ENCODE results near the gene CD3D.

CD3D gene

DNA sequence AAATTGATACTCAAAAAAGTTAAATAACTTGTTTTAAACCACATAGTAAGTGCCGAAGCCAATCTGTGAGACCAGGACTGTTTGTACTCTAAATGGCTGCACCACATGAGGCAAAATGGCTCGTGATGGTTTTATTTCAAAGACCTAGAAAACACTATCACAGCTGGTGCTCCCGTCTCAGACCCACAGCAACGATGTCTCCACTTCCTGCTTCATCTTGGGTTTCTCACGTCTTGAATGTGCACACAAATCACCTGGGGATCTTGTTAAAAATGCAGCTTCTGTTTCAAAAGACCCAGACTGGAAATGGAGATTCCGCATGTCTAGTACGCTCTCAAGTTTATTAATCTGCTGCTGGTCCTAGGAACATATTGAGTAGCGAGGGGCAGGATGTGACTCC, 36.8 kb downstream of the CD3D start:
- TF ChIP-seq CTCF (IDR thresholded peaks at IDR 0.05; ENCODE audit: low read depth, low read length) = no peak
- TF ChIP-seq EZH2phosphoT487 (IDR thresholded peaks at IDR 0.05; ENCODE audit: low read depth) = no peak
- Histone ChIP-seq H3K4me2 (ENCODE audit: low read length) (no peak overlapping the region), H3K79me2 (ENCODE audit: low read length) (no peaks in the 10 kb centered on the region), H3K4me1 (ENCODE audit: low read length) (no peaks in the 10 kb centered on the region), H3K27ac (ENCODE audit: low read length) (no peak overlapping the region), H3K27me3 (ENCODE audit: low read depth, low read length) (peaks cover 14% of the 10 kb centered on the region; the same call in 1 of the 2 replicates), H2AFZ (ENCODE audit: low read depth, low read length) (no peak overlapping the region), H3K9ac (ENCODE audit: low read length) (no peak overlapping the region), H3K36me3 (replicated peaks; ENCODE audit: low read depth, low read length) (no peaks in the 10 kb centered on the region), H3K4me3 (ENCODE audit: low read length) (no peak overlapping the region), H3K9me3 (ENCODE audit: insufficient read depth, low read length) (no peaks in the 10 kb centered on the region), H4K20me1 (ENCODE audit: insufficient read depth, low read length) (no peaks in the 10 kb centered on the region)

- TF ChIP-seq CTCF (IDR thresholded peaks at IDR 0.05; ENCODE audit: low read depth, low read length) = no peak
- TF ChIP-seq EZH2phosphoT487 (IDR thresholded peaks at IDR 0.05; ENCODE audit: low read depth) = no peak
- H2AFZ ChIP-seq (ENCODE audit: low read depth, low read length) = peak within 1 kb of the TSS; percentile 74; the same call in 1 of the 2 replicates
- peaks cover 14% of the 10 kb centered on the region; the same call in 1 of the 2 replicates for H3K27me3 ChIP-seq (ENCODE audit: low read depth, low read length)
- H3K4me2 ChIP-seq (ENCODE audit: low read length) = no peak within 1 kb of the TSS
- no peaks in the 10 kb centered on the region for H3K36me3 ChIP-seq (replicated peaks; ENCODE audit: low read depth, low read length)
- no peak within 1 kb of the TSS for H3K9ac ChIP-seq (ENCODE audit: low read length)
- H3K79me2 ChIP-seq (ENCODE audit: low read length) = no peaks in the 10 kb centered on the region
- H3K27ac ChIP-seq (ENCODE audit: low read length) = no peak within 1 kb of the TSS
- no peaks in the 10 kb centered on the region for H3K9me3 ChIP-seq (ENCODE audit: insufficient read depth, low read length)
- no peak within 1 kb of the TSS for H3K4me3 ChIP-seq (ENCODE audit: low read length)
- H3K4me1 ChIP-seq (ENCODE audit: low read length) = no peaks in the 10 kb centered on the region
- H4K20me1 ChIP-seq (ENCODE audit: insufficient read depth, low read length) = no peaks in the 10 kb centered on the region
Observed at GRCh38 chr11:118304568-118305248, 37.8 kb downstream of the CD3D start, which contains the start of gene CD3E. TSS of gene CD3E (plus strand) at chr11:118304730. CDS start at chr11:118304953, 223 bp downstream.

GRCh38 chr11:118304227-118304567, 38.3 kb downstream of the CD3D start:
- Histone ChIP-seq H3K4me2 (ENCODE audit: low read length) (no peak overlapping the region), H3K4me1 (ENCODE audit: low read length) (no peaks in the 10 kb centered on the region), H4K20me1 (ENCODE audit: insufficient read depth, low read length) (no peaks in the 10 kb centered on the region), H3K79me2 (ENCODE audit: low read length) (no peaks in the 10 kb centered on the region), H3K36me3 (replicated peaks; ENCODE audit: low read depth, low read length) (no peaks in the 10 kb centered on the region), H3K4me3 (ENCODE audit: low read length) (no peak overlapping the region), H3K27ac (ENCODE audit: low read length) (no peak overlapping the region), H3K27me3 (ENCODE audit: low read depth, low read length) (peaks cover 14% of the 10 kb centered on the region; the same call in 1 of the 2 replicates), H3K9me3 (ENCODE audit: insufficient read depth, low read length) (no peaks in the 10 kb centered on the region), H3K9ac (ENCODE audit: low read length) (no peak overlapping the region), H2AFZ (ENCODE audit: low read depth, low read length) (0 out of 2 replicates have a peak overlapping the region, but pooled peaks have one; percentile 74)
- TF ChIP-seq EZH2phosphoT487 (IDR thresholded peaks at IDR 0.05; ENCODE audit: low read depth) = no peak
- TF ChIP-seq CTCF (IDR thresholded peaks at IDR 0.05; ENCODE audit: low read depth, low read length) = no peak

DNA sequence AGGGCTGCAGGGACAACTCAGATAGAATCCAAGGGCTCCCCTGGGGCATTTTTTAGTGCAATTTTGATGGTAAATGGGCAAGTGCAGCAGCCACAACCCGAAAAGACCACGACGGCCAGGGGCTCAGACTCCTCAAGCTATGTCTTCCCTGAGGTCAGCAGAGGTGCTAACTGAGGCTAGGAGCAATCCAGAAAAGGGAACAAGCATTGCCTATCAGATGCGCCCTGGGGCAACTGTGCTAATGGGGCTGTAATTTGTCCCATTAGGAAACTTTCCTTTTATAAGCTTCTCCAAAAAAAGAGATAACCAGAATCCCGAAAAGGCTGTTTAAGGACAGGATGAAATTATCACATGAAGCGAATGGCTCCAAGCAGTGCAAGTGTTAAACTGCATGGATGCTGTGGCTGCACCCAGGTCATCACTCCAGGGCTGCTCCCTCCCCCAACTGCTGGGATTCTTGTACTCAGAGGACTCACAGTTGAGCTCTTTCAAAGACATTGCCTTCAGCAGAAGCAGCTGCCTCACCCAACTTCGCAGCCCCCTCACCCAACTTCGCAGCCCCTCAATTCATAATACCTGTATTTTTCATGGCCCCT, 40.8 kb downstream of the CD3D start:
- no peaks in the 10 kb centered on the region for H3K4me1 ChIP-seq (ENCODE audit: low read length)
- H4K20me1 ChIP-seq (ENCODE audit: insufficient read depth, low read length) = no peaks in the 10 kb centered on the region

More for the DNA sequence above, 40.8 kb downstream of the CD3D start:
- Histone ChIP-seq H3K4me3 (ENCODE audit: low read length) (no peak overlapping the region), H3K9me3 (ENCODE audit: insufficient read depth, low read length) (no peaks in the 10 kb centered on the region), H3K27ac (ENCODE audit: low read length) (no peak overlapping the region), H2AFZ (ENCODE audit: low read depth, low read length) (no peak overlapping the region), H3K27me3 (ENCODE audit: low read depth, low read length) (peaks cover 14% of the 10 kb centered on the region; the same call in 1 of the 2 replicates), H3K9ac (ENCODE audit: low read length) (no peak overlapping the region), H3K79me2 (ENCODE audit: low read length) (no peaks in the 10 kb centered on the region), H3K36me3 (replicated peaks; ENCODE audit: low read depth, low read length) (no peaks in the 10 kb centered on the region), H3K4me2 (ENCODE audit: low read length) (no peak overlapping the region)
- TF ChIP-seq CTCF (IDR thresholded peaks at IDR 0.05; ENCODE audit: low read depth, low read length) (no peak), EZH2phosphoT487 (IDR thresholded peaks at IDR 0.05; ENCODE audit: low read depth) (no peak)
